ENCODE data around the gene LRRC8A. TPM values are rescaled to one million over a fixed set of nuclear protein-coding genes. Genes with fewer than 3 reads are reported as not detected.

Gene LRRC8A
- polyA plus RNA-seq, 1 of the 3 experiments (the other 2 are of a cell fraction): 30.4 TPM

DNA sequence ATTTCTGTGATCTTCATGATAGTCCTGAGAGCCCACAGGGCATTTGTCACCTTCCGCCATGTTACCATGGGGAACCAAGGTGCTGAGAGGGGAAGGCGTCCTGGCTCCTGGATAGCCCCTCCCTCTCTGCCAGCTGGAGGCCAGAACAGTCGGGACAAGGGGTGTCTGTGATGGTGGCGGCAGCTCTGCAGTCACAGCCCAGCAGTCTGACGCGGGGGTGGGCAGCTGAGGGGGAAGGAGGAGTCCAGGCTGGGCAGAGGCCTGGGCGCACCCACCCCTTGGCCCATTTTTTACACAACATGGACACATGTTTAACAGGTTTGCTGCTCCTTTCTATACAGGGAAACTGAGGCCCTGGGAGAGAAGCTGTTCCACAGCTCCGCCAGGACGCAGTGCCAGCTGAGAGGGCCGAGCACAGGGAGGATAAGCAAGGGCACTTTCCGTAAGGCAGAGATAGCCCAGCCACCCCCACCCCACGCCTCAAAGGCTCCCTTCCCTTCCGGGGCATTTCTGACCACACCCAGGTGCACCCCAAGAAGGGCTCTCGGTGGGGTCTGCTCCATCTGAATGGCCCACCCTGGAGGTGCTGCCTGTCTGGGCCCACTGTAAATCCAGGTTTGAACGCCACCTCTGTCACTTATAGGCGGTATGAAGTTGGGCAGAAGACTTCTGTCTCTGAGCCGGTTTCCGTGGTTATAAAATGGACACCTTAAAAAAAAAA is 17.1 kb downstream of the LRRC8A start:
- Histone ChIP-seq H3K27me3 (ENCODE audit: insufficient read depth) (no peaks in the 10 kb centered on the region), H4K20me1 (ENCODE audit: insufficient read depth) (no peaks in the 10 kb centered on the region), H3K4me1 (ENCODE audit: control insufficient read depth in 1 of 2, insufficient read depth in 2 of 2, low read depth in 1 of 2, low read length in 1 of 2) (peaks cover 5% of the 10 kb centered on the region in 2 experiments; a peak in 2 of 4 replicates), H3K9ac (no peak overlapping the region), H3K9me2 (no peaks in the 10 kb centered on the region), H3K4me2 (no peak overlapping the region), H2AFZ (ENCODE audit: low read depth) (no peak overlapping the region), H3K36me3 (replicated peaks in 1 of 2; ENCODE audit: control insufficient read depth in 1 of 2, insufficient read depth in 2 of 2, low read length in 1 of 2) (peaks cover 4 to 25% of the 10 kb centered on the region in 2 experiments), H3K27ac (ENCODE audit: low read depth in 2 of 2, low read length in 1 of 2) (no peak overlapping the region), H3K4me3 (ENCODE audit: low read depth in 2 of 2, low read length in 1 of 2) (no peak overlapping the region), H3K9me3 (no peaks in the 10 kb centered on the region), H3K79me2 (ENCODE audit: insufficient read depth) (peaks cover 82% of the 10 kb centered on the region; the same call in 1 of the 2 replicates), H3F3A (replicated peaks; ENCODE audit: insufficient read depth) (peaks cover 4% of the 10 kb centered on the region)
- DNase-seq: no peak
- WGBS (ENCODE audit: low lambda C conversion rate): 93% methylated on average over 17 of the region's 18 CpGs
- TF ChIP-seq, protein P1, sequence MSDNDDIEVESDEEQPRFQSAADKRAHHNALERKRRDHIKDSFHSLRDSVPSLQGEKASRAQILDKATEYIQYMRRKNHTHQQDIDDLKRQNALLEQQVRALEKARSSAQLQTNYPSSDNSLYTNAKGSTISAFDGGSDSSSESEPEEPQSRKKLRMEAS (IDR thresholded peaks at IDR 0.05; ENCODE audit: low read depth): no peak
- TF ChIP-seq TAF1 (IDR thresholded peaks at IDR 0.05; ENCODE audit: borderline replicate concordance, low read depth, low read length) (no peak), YY1 (IDR thresholded peaks at IDR 0.05; ENCODE audit: low read depth) (no peak), SMC3 (IDR thresholded peaks at IDR 0.05; ENCODE audit: low read depth, low read length) (no peak), MXI1 (IDR thresholded peaks at IDR 0.05; ENCODE audit: low read depth, low read length) (no peak), FOXJ3 (CRISPR knock-in tag; IDR thresholded peaks at IDR 0.05) (no peak)
- TF ChIP-seq, protein P2, sequence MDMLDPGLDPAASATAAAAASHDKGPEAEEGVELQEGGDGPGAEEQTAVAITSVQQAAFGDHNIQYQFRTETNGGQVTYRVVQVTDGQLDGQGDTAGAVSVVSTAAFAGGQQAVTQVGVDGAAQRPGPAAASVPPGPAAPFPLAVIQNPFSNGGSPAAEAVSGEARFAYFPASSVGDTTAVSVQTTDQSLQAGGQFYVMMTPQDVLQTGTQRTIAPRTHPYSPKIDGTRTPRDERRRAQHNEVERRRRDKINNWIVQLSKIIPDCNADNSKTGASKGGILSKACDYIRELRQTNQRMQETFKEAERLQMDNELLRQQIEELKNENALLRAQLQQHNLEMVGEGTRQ (IDR thresholded peaks at IDR 0.05; ENCODE audit: borderline replicate concordance, low read depth, low read length): no peak
- TF ChIP-seq, protein P3, sequence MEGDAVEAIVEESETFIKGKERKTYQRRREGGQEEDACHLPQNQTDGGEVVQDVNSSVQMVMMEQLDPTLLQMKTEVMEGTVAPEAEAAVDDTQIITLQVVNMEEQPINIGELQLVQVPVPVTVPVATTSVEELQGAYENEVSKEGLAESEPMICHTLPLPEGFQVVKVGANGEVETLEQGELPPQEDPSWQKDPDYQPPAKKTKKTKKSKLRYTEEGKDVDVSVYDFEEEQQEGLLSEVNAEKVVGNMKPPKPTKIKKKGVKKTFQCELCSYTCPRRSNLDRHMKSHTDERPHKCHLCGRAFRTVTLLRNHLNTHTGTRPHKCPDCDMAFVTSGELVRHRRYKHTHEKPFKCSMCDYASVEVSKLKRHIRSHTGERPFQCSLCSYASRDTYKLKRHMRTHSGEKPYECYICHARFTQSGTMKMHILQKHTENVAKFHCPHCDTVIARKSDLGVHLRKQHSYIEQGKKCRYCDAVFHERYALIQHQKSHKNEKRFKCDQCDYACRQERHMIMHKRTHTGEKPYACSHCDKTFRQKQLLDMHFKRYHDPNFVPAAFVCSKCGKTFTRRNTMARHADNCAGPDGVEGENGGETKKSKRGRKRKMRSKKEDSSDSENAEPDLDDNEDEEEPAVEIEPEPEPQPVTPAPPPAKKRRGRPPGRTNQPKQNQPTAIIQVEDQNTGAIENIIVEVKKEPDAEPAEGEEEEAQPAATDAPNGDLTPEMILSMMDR (IDR thresholded peaks at IDR 0.05): no peak
- TF ChIP-seq, protein P4, sequence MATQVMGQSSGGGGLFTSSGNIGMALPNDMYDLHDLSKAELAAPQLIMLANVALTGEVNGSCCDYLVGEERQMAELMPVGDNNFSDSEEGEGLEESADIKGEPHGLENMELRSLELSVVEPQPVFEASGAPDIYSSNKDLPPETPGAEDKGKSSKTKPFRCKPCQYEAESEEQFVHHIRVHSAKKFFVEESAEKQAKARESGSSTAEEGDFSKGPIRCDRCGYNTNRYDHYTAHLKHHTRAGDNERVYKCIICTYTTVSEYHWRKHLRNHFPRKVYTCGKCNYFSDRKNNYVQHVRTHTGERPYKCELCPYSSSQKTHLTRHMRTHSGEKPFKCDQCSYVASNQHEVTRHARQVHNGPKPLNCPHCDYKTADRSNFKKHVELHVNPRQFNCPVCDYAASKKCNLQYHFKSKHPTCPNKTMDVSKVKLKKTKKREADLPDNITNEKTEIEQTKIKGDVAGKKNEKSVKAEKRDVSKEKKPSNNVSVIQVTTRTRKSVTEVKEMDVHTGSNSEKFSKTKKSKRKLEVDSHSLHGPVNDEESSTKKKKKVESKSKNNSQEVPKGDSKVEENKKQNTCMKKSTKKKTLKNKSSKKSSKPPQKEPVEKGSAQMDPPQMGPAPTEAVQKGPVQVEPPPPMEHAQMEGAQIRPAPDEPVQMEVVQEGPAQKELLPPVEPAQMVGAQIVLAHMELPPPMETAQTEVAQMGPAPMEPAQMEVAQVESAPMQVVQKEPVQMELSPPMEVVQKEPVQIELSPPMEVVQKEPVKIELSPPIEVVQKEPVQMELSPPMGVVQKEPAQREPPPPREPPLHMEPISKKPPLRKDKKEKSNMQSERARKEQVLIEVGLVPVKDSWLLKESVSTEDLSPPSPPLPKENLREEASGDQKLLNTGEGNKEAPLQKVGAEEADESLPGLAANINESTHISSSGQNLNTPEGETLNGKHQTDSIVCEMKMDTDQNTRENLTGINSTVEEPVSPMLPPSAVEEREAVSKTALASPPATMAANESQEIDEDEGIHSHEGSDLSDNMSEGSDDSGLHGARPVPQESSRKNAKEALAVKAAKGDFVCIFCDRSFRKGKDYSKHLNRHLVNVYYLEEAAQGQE (IDR thresholded peaks at IDR 0.05; ENCODE audit: low read depth, low read length): no peak
- ChIA-PET POLR2A (no interaction called here), CTCF (interaction anchor here (0.9 to 1.0 kb wide), 2 partner anchors 28 to 29 kb away, joined by 3 read pairs; no protein-coding TSS in a partner anchor)
